Testis (tissue), 3 donors: ENCODE data around the gene XPO5. TPM values are rescaled to one million over a fixed set of nuclear protein-coding genes. Genes with fewer than 3 reads are reported as not detected.
A peak's percentile ranks its signal among the peaks of the same experiment; 100 is the strongest.

Experiments used
- DNase-seq: peaks from one replicate; pipeline ENCODE4 v3.0.0-alpha.2; 2019
- H3K27ac ChIP-seq, 2 donors: fragments of 200-600 bp; sonication (generic); one replicate each; pipeline ENCODE4 v1.5.1; 2019
- H3K27me3 ChIP-seq: fragments of 200-600 bp; sonication (generic); one replicate; pipeline ENCODE4 v1.5.1; 2019
- H3K36me3 ChIP-seq: fragments of 200-600 bp; sonication (generic); one replicate; pipeline ENCODE4 v1.5.1; 2017; ENCODE audit warnings: low read depth; ENCODE audit errors: missing control alignments
- H3K4me1 ChIP-seq: fragments of 200-600 bp; sonication (generic); one replicate; pipeline ENCODE4 v1.5.1; 2019
- H3K4me3 ChIP-seq, 2 donors: fragments of 200-600 bp; sonication (generic); one replicate each; pipeline ENCODE4 v1.5.1; 2017 to 2019
- H3K9me3 ChIP-seq: fragments of 200-600 bp; sonication (generic); one replicate; pipeline ENCODE4 v1.5.1; 2017
- POLR2A ChIP-seq: fragments of 450-650 bp; IDR thresholded peaks from one replicate; pipeline ENCODE4 v1.6.1; 2017; ENCODE audit warnings: antibody characterized with exemption, mild to moderate bottlenecking, moderate library complexity
- WGBS, 2 donors: methylation state at CpG; one replicate each; pipeline ENCODE4 v1.1.5; 2018; 5-methylcytosine and 5-hydroxymethylcytosine counted together
- intact Hi-C: fragments of 100-400 bp; cut with DNase I; formaldehyde crosslinking; loops from one replicate; pipeline ENCODE4 v1.15.1; 2023; ENCODE audit warnings: low total_unique reads
- polyA plus RNA-seq: library from polyadenylated mRNA; stranded (reverse); fragments of 350-450 nt; fragmentation: Illumina TruSeq; extraction: RNeasy Lipid Tissue Mini Kit (QIAGEN cat#74804); gene quantifications from one replicate; pipeline ENCODE4 v1.2.3, GENCODE V29; 2014; ENCODE audit warnings: low read depth, low replicate concordance; ENCODE audit not compliant: insufficient read depth
- total RNA-seq, 2 donors: library from RNA; depleted of rRNA; stranded (reverse); fragments of >200 nt; gene quantifications; one replicate each; pipeline ENCODE4 v1.2.3, GENCODE V29; 2016
- TF ChIP-seq, protein P1 (sequence below), 3 experiments: fragments of 450-650 bp in 2 of 3; fragments of 200-600 bp in 1 of 3; sonication (generic) in 1 of 3; IDR thresholded peaks; one replicate each; pipeline ENCODE4 v1.5.1; 2016 to 2019; ENCODE audit warnings: antibody characterized with exemption in 3 of 3, mild to moderate bottlenecking in 2 of 3, moderate library complexity in 1 of 3

XPO5 gene
- total and polyA plus RNA-seq, 3 donors from 2014 or later: 53.7 to 79.1 (median 65.8) TPM

DNA sequence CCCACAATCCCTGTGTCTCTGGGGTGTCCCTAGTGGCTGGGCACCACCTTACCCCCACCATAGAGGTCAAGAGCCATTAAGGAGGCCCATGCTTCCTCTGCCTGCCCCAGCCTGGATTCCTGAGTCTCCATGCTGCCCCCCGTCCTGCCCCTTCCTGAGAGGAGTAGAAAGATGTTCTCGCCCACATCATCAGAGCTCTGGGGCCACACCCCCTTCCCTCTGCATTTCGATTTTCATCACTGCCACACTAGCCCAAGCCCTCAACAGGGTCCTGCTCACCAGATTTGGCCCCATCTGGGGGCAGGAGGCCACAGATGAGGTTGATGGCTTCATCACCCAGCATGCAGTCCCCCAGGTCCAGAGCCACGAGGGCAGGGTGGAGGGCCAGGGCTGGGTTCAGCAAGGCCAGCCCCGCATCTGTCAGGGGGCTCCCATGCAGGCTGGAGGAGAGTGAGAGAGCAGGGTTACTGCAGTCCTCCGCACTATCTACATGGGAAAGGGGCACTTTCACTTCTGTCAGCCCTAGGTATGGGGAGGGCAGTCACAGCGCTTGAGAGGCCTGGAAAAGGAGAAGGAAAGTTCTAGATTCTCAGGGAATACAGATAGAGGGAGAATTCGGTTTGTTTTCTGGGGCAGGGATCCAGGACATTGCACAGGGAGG lies 67.2 kb downstream of the XPO5 start:
- no peak for DNase-seq
- Histone ChIP-seq H3K4me1 (peaks cover 16% of the 10 kb centered on the region), H3K27ac (no peak overlapping the region), H3K27me3 (no peaks in the 10 kb centered on the region), H3K9me3 (no peaks in the 10 kb centered on the region), H3K36me3 (no peaks in the 10 kb centered on the region), H3K4me3 (no peak overlapping the region)
- TF ChIP-seq POLR2A: no peak
- TF ChIP-seq, protein P1, sequence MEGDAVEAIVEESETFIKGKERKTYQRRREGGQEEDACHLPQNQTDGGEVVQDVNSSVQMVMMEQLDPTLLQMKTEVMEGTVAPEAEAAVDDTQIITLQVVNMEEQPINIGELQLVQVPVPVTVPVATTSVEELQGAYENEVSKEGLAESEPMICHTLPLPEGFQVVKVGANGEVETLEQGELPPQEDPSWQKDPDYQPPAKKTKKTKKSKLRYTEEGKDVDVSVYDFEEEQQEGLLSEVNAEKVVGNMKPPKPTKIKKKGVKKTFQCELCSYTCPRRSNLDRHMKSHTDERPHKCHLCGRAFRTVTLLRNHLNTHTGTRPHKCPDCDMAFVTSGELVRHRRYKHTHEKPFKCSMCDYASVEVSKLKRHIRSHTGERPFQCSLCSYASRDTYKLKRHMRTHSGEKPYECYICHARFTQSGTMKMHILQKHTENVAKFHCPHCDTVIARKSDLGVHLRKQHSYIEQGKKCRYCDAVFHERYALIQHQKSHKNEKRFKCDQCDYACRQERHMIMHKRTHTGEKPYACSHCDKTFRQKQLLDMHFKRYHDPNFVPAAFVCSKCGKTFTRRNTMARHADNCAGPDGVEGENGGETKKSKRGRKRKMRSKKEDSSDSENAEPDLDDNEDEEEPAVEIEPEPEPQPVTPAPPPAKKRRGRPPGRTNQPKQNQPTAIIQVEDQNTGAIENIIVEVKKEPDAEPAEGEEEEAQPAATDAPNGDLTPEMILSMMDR (IDR thresholded peaks at IDR 0.05): no peak
- intact Hi-C loops: loop anchor here (10.0 kb wide), 1 partner anchor 54 kb away; the partner anchor contains the start of gene DLK2
- 49 to 58% methylated on average over 8 of the region's 8 CpGs for WGBS, 2 donors

DNA sequence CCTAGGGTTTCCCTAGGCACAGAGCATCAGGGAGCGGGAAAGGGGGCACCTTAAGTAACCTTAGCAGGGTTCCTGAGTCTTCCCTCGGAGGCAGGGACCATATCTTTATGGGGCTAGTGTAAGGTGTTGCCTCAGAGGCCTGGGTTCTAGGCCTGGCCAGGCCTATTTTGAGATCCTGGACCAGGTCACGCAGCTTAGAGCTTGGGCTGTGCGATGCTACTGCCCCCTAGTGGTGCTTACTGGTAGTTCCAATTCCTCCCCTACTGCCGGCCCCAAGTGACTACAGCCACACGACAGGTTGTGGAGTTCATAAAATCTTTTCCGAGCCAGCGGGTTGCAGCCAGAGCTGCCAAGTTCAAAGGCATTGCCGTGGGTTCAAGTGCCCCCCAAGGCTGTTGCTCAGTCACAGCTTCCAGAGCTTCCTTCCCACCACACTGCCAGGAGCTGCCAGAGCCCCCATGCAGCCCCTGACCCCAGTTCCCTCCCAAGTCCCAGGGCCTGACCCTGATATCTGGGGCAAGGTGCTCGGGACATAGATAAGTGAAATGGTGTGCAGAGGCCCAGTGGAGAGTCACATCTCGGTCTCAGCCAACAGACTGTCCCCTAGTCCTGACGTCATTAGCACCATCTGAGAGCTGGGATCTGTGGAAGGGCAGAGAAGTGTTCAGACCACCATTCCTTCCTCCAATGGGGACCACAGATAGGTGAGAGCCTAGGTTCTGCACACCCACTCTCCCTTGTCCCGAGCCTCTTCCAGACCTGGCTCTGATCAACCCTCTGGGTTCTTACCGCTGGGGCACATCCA lies 69.0 kb downstream of the XPO5 start:
- no peaks in the 10 kb centered on the region for H3K36me3 ChIP-seq
- no peak overlapping the region for H3K27ac ChIP-seq
- H3K27me3 ChIP-seq: no peaks in the 10 kb centered on the region
- TF ChIP-seq, protein P1 (IDR thresholded peaks at IDR 0.05): peak; percentile 85 to 99 (median 88)
- no peak for TF ChIP-seq POLR2A
- WGBS, 2 donors: 30 to 37% methylated on average over 14 of the region's 14 CpGs
- no peaks in the 10 kb centered on the region for H3K9me3 ChIP-seq
- H3K4me3 ChIP-seq: no peak overlapping the region
- peak; percentile 87 for DNase-seq
- intact Hi-C loops: loop anchor here (10.0 kb wide), 1 partner anchor 52 kb away; the partner anchor contains the start of gene DLK2
- H3K4me1 ChIP-seq: peaks cover 16% of the 10 kb centered on the region

DNA sequence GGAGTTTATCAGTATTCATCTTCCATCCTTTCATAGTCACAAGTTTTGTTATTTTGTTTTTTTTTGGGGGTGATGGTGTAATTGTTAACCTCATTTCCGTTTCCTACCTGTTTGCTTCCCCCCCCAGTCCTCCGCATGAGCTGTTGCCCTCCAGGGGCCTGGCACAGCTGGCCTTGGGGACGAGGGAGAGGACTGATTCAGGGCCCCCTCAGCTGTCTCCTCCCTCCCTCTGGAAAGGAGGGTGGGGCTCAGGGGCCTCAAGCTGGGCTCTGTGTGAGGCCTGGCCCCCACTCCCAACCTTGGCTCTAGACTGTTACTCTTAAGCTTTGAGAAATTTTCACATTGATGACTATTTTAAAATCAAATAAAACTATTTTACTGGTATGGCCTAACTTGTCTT lies 69.7 kb downstream of the XPO5 start:
- peaks cover 16% of the 10 kb centered on the region for H3K4me1 ChIP-seq
- DNase-seq: no peak

DNA sequence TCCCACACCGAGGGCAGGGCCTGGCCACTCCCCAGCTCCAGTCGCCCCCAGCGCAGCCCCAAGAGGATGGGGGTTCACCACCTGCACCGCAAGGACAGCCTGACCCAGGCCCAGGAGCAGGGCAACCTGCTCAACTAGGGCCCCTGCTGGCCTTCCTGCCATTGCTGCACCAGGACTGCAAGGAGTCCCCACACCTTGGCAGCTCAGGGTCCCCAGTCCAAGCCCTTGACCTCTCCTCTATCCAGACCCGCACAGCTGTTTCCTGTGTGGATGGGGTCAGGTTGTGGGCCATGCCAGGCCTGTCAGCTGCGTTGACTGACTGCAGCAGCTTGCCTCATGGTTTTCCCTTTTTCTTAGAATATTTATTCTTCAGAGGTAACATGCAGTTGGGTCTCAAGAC lies 70.1 kb downstream of the XPO5 start:
- H3K36me3 ChIP-seq: no peaks in the 10 kb centered on the region
- TF ChIP-seq, protein P1 (IDR thresholded peaks at IDR 0.05): no peak
- TF ChIP-seq POLR2A: no peak
- DNase-seq: no peak
- H3K9me3 ChIP-seq: no peaks in the 10 kb centered on the region
- no peaks in the 10 kb centered on the region for H3K27me3 ChIP-seq
- intact Hi-C loops: loop anchor here (10.0 kb wide), 1 partner anchor 51 kb away; the partner anchor contains the start of gene DLK2
- H3K4me3 ChIP-seq: no peak overlapping the region
- no peak overlapping the region for H3K27ac ChIP-seq
- 50 to 55% methylated on average over 1 to 5 of the region's 6 CpGs for WGBS, 2 donors
- H3K4me1 ChIP-seq: peaks cover 14% of the 10 kb centered on the region

More for the DNA sequence above, 69.7 kb downstream of the XPO5 start:
- Histone ChIP-seq H3K9me3 (no peaks in the 10 kb centered on the region), H3K27ac (no peak overlapping the region), H3K27me3 (no peaks in the 10 kb centered on the region), H3K4me3 (no peak overlapping the region), H3K36me3 (no peaks in the 10 kb centered on the region)
- TF ChIP-seq, protein P1 (IDR thresholded peaks at IDR 0.05): no peak
- no peak for TF ChIP-seq POLR2A
- intact Hi-C loops: loop anchor here (10.0 kb wide), 1 partner anchor 51 kb away; the partner anchor contains the start of gene DLK2
- 73 to 88% methylated on average over 3 of the region's 3 CpGs for WGBS, 2 donors
